Fibroblast of skin of abdomen (primary cell): ENCODE data around the gene MYLK2.
A peak's percentile ranks its signal among the peaks of the same experiment; 100 is the strongest.
"Not testable (repeated sequence)": the region's sequence is repeated elsewhere in the genome, so short reads cannot be mapped to it uniquely, and the experiment has no call there.

Experiments used
- DNase-seq: peaks from one replicate; pipeline ENCODE4 v3.0.0-alpha.2; 2013

Gene MYLK2

GRCh38 chr20:31815408-31816188 lies 3.6 kb upstream of the MYLK2 start:
- no peak for DNase-seq

- no peak for DNase-seq
These were observed 2.9 kb upstream of the MYLK2 start for GRCh38 chr20:31816221-31816620.

- DNase-seq, result no peak
These were observed 1.7 kb upstream of the MYLK2 start for GRCh38 chr20:31817461-31817860.

- no peak for DNase-seq
These were observed 714 bp upstream of the MYLK2 start for GRCh38 chr20:31818376-31818908.

GRCh38 chr20:31820228-31820627 lies 1.1 kb downstream of the MYLK2 start:
- DNase-seq, result no peak

GRCh38 chr20:31821427-31821826 lies 2.3 kb downstream of the MYLK2 start:
- DNase-seq, result no peak

- DNase-seq, result peak; percentile 65
These were observed 3.5 kb downstream of the MYLK2 start for GRCh38 chr20:31822421-31823330.

- no peak for DNase-seq
These were observed 4.4 kb downstream of the MYLK2 start for GRCh38 chr20:31823360-31824124.

GRCh38 chr20:31824125-31824485 lies 4.9 kb downstream of the MYLK2 start:
- no peak for DNase-seq

- DNase-seq, result no peak
These were observed 5.6 kb downstream of the MYLK2 start for GRCh38 chr20:31824554-31825313.

- DNase-seq, result no peak
These were observed 6.9 kb downstream of the MYLK2 start for GRCh38 chr20:31826074-31826473.

GRCh38 chr20:31827059-31827458 lies 7.9 kb downstream of the MYLK2 start:
- DNase-seq, result no peak

- not testable (repeated sequence) for DNase-seq
These were observed 8.9 kb downstream of the MYLK2 start for GRCh38 chr20:31828016-31828415.

GRCh38 chr20:31829731-31830130 lies 10.6 kb downstream of the MYLK2 start:
- no peak for DNase-seq

- DNase-seq, result no peak
These were observed 11.3 kb downstream of the MYLK2 start for GRCh38 chr20:31830406-31830981.

- no peak for DNase-seq
These were observed 12.1 kb downstream of the MYLK2 start for GRCh38 chr20:31831211-31831610.

- DNase-seq, result no peak
These were observed 12.7 kb downstream of the MYLK2 start for GRCh38 chr20:31831771-31832306.

GRCh38 chr20:31833130-31833930 lies 14.2 kb downstream of the MYLK2 start:
- DNase-seq, result peak; percentile 28

GRCh38 chr20:31833931-31834521 lies 14.9 kb downstream of the MYLK2 start:
- no peak for DNase-seq

GRCh38 chr20:31835554-31835953 lies 16.4 kb downstream of the MYLK2 start:
- no peak for DNase-seq
